SK-N-MC (cell line): ENCODE data around the gene FOXF1.

ENCODE experiments used
- DNase-seq: peaks from one replicate; pipeline ENCODE4 v3.0.0-alpha.2; 2011; ENCODE audit warnings: low read depth, low spot score
- H3K27ac ChIP-seq: fragments of 200-600 bp; sonication (generic); 2 replicates; pipeline ENCODE4 v1.5.1; 2016; ENCODE audit warnings: mixed run types
- H3K36me3 ChIP-seq: fragments of 200-600 bp; sonication (generic); 2 replicates; pipeline ENCODE4 v1.6.1; 2017; ENCODE audit warnings: antibody characterized with exemption, low read length, mixed read lengths; ENCODE audit not compliant: insufficient read depth
- H3K4me3 ChIP-seq: fragments of 200-600 bp; sonication (generic); 2 replicates; pipeline ENCODE4 v1.5.1; 2016
- H3K9ac ChIP-seq: fragments of 200-600 bp; sonication (generic); 2 replicates; pipeline ENCODE4 v1.8.0; 2017; ENCODE audit warnings: mixed run types, mixed read lengths; ENCODE audit not compliant: insufficient read length
- H3K9me3 ChIP-seq: fragments of 200-600 bp; sonication (generic); 2 replicates; pipeline ENCODE4 v1.6.1; 2017; ENCODE audit warnings: low read depth, mild to moderate bottlenecking, antibody characterized with exemption, low read length, moderate library complexity, mixed read lengths
- EZH2 ChIP-seq: fragments of 200-600 bp; sonication (generic); IDR thresholded peaks from one replicate; pipeline ENCODE4 v1.6.1; 2017; ENCODE audit warnings: antibody characterized with exemption
- FOXP2 ChIP-seq: optimal IDR thresholded peaks from 2 replicates; pipeline ENCODE3; 2011; ENCODE audit warnings: mild to moderate bottlenecking, moderate library complexity; ENCODE audit not compliant: insufficient read depth; ENCODE audit errors: extremely low read length, control extremely low read depth
- POLR2AphosphoS5 ChIP-seq: IDR thresholded peaks from 2 replicates; pipeline ENCODE4 v1.6.1; 2012; ENCODE audit warnings: mild to moderate bottlenecking, low read depth, low read length, borderline replicate concordance

Gene FOXF1

DNA sequence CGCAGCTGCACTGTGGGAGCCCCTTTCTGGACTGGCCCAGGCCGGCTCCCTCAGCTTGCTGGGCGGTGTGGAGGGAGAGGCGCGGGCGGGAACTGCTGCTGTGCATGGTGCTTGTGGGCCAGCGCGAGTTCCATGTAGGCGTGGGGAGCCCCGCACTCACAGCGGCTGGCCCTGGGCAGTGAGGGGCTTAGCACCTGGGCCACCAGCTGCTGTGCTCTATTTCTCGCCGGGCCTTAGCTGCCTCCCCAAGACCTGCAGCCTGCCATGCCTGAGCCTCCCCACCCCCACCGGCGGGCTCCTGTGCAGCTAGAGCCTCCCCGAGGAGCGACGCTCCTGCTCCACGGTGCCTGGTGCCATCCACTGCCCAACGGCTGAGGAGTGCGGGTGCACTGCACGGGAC is 43.0 kb downstream of the FOXF1 start:
- no peaks in the 10 kb centered on the region for H3K36me3 ChIP-seq
- H3K27ac ChIP-seq = no peak overlapping the region
- H3K9ac ChIP-seq = no peak overlapping the region
- no peak overlapping the region for H3K4me3 ChIP-seq
- DNase-seq = no peak
- H3K9me3 ChIP-seq = no peaks in the 10 kb centered on the region
- TF ChIP-seq FOXP2 = no peak
- TF ChIP-seq EZH2 = no peak
- no peak for TF ChIP-seq POLR2AphosphoS5

GRCh38 chr16:86554599-86554916 is 44.2 kb downstream of the FOXF1 start:
- DNase-seq = no peak
- Histone ChIP-seq H3K27ac (peak overlapping the region; percentile 46; the same call in 1 of the 2 replicates), H3K9ac (peak overlapping the region; percentile 89), H3K9me3 (no peaks in the 10 kb centered on the region), H3K36me3 (no peaks in the 10 kb centered on the region), H3K4me3 (peak overlapping the region; percentile 81)
- TF ChIP-seq FOXP2 (no peak), POLR2AphosphoS5 (no peak), EZH2 (no peak)

DNA sequence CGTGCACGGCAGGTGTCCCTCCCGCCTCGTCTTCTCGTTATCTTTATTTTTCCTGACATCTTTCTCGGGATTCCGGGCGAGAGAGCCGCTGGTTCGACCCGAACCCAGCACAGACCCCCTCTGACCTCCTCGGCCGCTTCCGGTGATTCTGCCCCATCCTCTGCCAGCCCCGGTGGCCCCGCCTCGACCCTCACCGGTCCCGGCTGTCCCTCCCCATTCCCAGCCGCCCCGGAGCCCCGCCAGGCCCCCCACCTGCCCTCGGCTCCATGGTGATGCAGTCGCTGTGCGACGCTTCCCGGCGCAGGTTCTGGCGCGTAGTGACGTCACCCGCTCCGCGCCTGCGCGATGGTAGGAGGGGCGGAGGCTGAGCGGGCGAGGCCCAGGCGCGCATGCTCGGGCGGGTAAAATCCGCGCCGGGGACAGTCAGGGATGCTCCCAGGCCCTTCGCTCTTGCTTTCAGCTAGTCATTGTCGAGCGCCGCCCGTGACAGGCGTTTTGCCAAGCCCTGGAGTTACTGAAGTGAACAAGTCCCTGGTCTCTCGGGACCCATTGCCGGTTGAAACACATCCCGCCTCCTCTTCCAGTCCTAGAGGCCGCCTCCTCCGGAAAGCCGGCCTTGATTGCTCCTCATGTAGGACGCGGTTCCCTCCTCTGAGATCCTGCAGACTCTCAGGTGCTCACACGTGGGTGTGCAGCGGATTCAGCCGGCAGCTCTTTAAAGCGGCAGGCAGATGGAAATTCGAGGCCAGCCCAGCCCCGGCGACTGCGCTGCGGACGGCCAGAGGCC is 44.8 kb downstream of the FOXF1 start, which contains the start of gene MTHFSD:
MTHFSD (minus strand) TSS at position 319 of the 787 bp plus-strand sequence; CDS start at position 268, 51 bp downstream.
- no peaks in the 10 kb centered on the region for H3K36me3 ChIP-seq
- H3K9ac ChIP-seq = peak within 1 kb of the TSS; percentile 89
- DNase-seq = no peak
- H3K9me3 ChIP-seq = no peaks in the 10 kb centered on the region
- TF ChIP-seq EZH2 (no peak), POLR2AphosphoS5 (peak; percentile 81), FOXP2 (no peak)
- peak within 1 kb of the TSS; percentile 81 for H3K4me3 ChIP-seq
- peak within 1 kb of the TSS; percentile 46; the same call in 1 of the 2 replicates for H3K27ac ChIP-seq

GRCh38 chr16:86555704-86556075 is 45.4 kb downstream of the FOXF1 start:
- H3K9ac ChIP-seq = peak overlapping the region; percentile 23
- no peak for DNase-seq
- H3K27ac ChIP-seq = no peak overlapping the region
- H3K4me3 ChIP-seq = peak overlapping the region; percentile 81
- no peaks in the 10 kb centered on the region for H3K36me3 ChIP-seq
- no peak for TF ChIP-seq EZH2
- no peak for TF ChIP-seq FOXP2
- no peak for TF ChIP-seq POLR2AphosphoS5
- H3K9me3 ChIP-seq = no peaks in the 10 kb centered on the region

GRCh38 chr16:86556576-86556975 is 46.2 kb downstream of the FOXF1 start:
- Histone ChIP-seq H3K4me3 (no peak overlapping the region), H3K27ac (no peak overlapping the region), H3K9ac (no peak overlapping the region), H3K36me3 (no peaks in the 10 kb centered on the region), H3K9me3 (no peaks in the 10 kb centered on the region)
- no peak for DNase-seq
- TF ChIP-seq FOXP2 (no peak), EZH2 (no peak), POLR2AphosphoS5 (no peak)

- DNase-seq = no peak
- Histone ChIP-seq H3K36me3 (no peaks in the 10 kb centered on the region), H3K9me3 (no peaks in the 10 kb centered on the region), H3K9ac (no peak overlapping the region), H3K27ac (no peak overlapping the region), H3K4me3 (no peak overlapping the region)
- TF ChIP-seq FOXP2 = no peak
- TF ChIP-seq POLR2AphosphoS5 = no peak
- no peak for TF ChIP-seq EZH2
Measured at GRCh38 chr16:86557587-86557986, 47.3 kb downstream of the FOXF1 start.

DNA sequence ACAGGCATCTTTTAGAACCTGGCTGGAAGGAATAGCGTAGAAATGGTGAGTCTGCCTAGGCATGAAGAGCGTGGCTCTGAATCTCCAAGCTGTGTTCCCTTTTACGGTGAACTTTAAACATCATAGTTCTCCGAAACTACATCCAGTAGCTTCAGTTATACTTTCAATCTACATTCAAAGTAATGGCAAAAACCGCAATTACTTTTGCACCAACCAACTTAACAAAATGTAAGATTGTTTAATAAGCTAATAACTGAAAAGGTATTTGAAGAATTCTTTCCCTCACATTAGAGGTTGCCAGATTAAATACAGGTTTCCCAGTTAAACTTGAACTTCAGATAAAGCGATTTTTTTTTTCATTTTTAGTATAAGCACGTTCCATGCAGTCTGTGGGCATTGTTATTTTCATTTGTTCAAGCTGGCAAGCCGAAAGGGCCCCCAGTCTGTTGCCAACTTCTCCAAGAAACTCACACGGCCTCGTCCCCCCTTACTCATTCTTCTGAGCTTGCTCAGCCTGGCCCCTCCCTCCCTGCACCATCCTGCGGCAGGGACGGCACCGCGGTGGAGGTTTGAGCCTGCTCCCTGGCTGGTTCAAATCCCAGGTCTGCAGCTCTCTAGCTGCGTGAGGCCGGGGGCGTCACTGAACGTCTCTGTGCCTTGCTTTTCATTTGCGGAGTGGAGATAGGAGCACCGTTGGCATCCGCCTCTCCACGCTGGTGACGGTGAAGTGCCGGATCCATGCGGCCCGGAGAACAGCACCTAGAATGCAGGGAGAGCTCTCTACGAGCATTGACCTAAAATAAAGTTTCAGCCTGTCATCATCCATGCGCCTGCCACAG is 48.2 kb downstream of the FOXF1 start:
- Histone ChIP-seq H3K27ac (no peak overlapping the region), H3K9ac (no peak overlapping the region), H3K9me3 (no peaks in the 10 kb centered on the region), H3K4me3 (no peak overlapping the region), H3K36me3 (no peaks in the 10 kb centered on the region)
- no peak for DNase-seq
- TF ChIP-seq EZH2 = no peak
- no peak for TF ChIP-seq FOXP2
- no peak for TF ChIP-seq POLR2AphosphoS5

DNA sequence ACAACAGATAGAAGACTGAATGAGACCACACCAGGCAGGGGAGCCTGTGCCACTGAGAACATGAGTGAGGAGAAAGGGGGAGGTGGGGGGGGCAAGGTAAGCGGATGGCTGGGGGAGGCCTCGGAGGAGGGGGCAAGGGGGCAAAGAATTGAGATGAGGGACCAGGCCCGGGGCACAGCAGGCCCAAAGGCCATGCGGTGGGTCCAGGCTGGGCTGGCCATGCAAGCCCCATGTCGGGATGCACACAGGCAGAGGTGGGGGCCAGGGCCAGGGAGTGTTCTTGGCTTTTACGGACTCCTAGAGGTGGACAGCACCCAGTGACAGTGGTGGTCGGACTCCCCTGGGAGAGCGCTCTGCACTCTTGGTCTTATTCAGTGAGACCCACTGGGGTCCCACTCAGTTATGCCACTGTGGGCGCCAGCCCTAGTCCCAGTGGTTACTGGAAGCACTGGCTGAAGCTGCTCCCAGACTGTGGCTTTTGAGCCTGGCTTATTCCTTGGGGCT is 49.5 kb downstream of the FOXF1 start:
- no peak for TF ChIP-seq EZH2
- TF ChIP-seq FOXP2 = no peak
- TF ChIP-seq POLR2AphosphoS5 = no peak
- H3K36me3 ChIP-seq = no peaks in the 10 kb centered on the region
- H3K27ac ChIP-seq = no peak overlapping the region
- H3K9ac ChIP-seq = no peak overlapping the region
- no peaks in the 10 kb centered on the region for H3K9me3 ChIP-seq
- DNase-seq = no peak
- no peak overlapping the region for H3K4me3 ChIP-seq

DNA sequence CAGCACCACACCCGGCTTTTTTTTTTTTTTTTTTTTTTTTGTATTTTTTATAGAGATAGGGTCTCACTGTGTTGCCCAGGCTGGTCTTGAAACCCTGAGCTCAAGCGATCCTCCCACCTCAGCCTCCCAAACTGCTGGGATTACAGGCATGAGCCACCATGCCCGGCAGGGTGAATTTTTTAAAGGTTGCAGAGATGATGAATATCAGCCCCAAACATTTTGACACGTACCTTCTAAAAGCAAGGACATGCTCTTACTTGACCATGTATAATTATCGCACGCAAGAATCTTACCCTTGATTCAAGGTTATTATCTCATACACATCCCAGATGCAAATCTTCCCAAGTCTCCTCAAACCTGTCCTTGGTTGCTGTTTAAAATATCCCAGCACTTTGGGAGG is 52.0 kb downstream of the FOXF1 start:
- Histone ChIP-seq H3K9ac (no peak overlapping the region), H3K4me3 (no peak overlapping the region), H3K36me3 (no peaks in the 10 kb centered on the region), H3K9me3 (no peaks in the 10 kb centered on the region), H3K27ac (no peak overlapping the region)
- TF ChIP-seq EZH2 (no peak), FOXP2 (no peak), POLR2AphosphoS5 (no peak)
- no peak for DNase-seq
